GM12873 (cell line): ENCODE measurements around the gene ZNF358.

Experiments
- CTCF ChIP-seq: IDR thresholded peaks from 2 replicates; pipeline ENCODE4 v1.5.1; 2012; ENCODE audit warnings: low read depth, mild to moderate bottlenecking, moderate library complexity, low read length, control low read depth; ENCODE audit not compliant: insufficient read depth; ENCODE audit errors: missing control alignments

ZNF358 gene

GRCh38 chr19:7535047-7535997 is 19.4 kb downstream of the ZNF358 start, which contains the start of gene PNPLA6:
Gene PNPLA6 (plus strand): TSS chr19:7535717. CDS start chr19:7535789, 72 bp downstream.
- peak; percentile 17 for TF ChIP-seq CTCF

DNA sequence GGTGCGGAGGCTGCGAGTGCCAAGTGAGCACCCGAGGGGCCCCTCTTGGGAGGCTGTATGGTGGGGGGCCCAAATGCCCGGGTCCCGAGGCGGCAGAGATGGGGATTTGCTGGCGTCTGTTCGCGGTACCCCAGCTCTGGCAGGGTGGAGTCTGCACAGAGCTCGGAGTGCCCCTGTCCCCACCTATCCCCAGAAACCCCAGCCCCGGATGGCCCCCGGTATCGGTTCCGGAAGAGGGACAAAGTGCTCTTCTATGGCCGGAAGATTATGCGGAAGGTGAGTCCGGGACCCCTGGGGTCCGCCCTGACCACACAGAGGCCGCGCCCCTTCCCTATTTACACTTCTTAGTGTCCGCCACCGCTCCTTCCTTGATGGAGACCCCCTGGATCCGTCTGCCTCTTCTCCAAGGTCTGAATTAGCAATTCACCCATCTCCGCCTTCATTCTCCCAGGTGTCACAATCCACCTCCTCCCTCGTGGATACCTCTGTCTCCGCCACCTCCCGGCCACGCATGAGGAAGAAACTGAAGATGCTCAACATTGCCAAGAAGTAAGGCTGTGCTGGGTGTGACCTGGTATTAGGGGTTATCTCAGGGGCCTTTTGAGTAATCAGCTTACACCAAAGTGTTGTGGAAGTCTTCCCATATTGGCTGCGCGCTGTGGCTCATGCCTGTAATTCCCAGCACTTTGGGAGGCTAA is 20.2 kb downstream of the ZNF358 start:
- TF ChIP-seq CTCF = no peak

GRCh38 chr19:7539827-7540425 is 24.0 kb downstream of the ZNF358 start:
- no peak for TF ChIP-seq CTCF

- TF ChIP-seq CTCF = no peak
These were observed 25.0 kb downstream of the ZNF358 start for GRCh38 chr19:7540761-7541474.

- TF ChIP-seq CTCF = no peak
These were observed 25.5 kb downstream of the ZNF358 start for GRCh38 chr19:7541475-7541824.

DNA sequence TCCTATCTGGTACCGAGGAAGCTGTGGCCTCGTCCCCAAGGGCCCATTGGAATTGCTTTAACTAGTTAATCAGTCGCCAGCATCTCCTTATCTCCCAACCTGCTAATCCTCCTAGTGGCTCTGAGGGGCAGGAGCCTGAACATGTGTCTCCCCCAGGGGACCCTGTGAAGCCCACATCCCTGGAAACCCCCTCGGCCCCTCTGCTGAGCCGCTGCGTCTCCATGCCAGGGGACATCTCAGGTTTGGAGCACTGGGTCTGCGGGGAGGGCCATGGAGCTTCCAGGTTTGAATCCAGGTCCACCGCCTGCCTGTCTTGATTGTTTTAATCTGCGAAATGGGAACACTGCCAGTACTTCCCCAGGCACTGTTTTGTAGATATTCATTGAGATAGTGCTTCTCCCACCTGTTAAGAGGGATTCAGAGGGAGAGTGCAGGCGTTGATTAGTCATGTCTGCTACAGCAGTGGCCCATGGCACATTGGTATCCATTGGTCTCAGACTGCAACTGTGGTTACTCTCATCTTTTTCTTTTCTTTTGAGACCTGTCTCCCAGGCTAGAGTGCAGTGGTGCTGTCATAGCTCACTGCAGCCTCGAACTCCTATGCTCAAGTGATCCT is 26.0 kb downstream of the ZNF358 start:
- no peak for TF ChIP-seq CTCF
